NCI-H1092 (cell line): ENCODE results near the gene MLXIP.
"Not testable (repeated sequence)": the region's sequence is repeated elsewhere in the genome, so short reads cannot be mapped to it uniquely, and the experiment has no call there.

Experiments used
- DNase-seq: peaks from one replicate; lab custom pipeline; 2025; lab: John Stamatoyannopoulos, UW

Gene MLXIP

GRCh38 chr12:122052285-122052684, 26.3 kb upstream of the MLXIP start:
- DNase-seq, result no peak

GRCh38 chr12:122054842-122055520, 23.6 kb upstream of the MLXIP start:
- DNase-seq, result no peak

GRCh38 chr12:122056406-122056805, 22.1 kb upstream of the MLXIP start:
- DNase-seq, result not testable (repeated sequence)

- no peak for DNase-seq
These were observed 21.4 kb upstream of the MLXIP start for GRCh38 chr12:122057007-122057735.

GRCh38 chr12:122057769-122058168, 20.8 kb upstream of the MLXIP start:
- DNase-seq, result no peak

- DNase-seq, result no peak
These were observed 19.9 kb upstream of the MLXIP start for GRCh38 chr12:122058549-122059149.

- DNase-seq, result no peak
These were observed 19.2 kb upstream of the MLXIP start for GRCh38 chr12:122059203-122059960.

- DNase-seq, result no peak
These were observed 18.5 kb upstream of the MLXIP start for GRCh38 chr12:122060081-122060501.

GRCh38 chr12:122061253-122061652, 17.3 kb upstream of the MLXIP start:
- no peak for DNase-seq

GRCh38 chr12:122062832-122063693, 15.5 kb upstream of the MLXIP start:
- no peak for DNase-seq

- DNase-seq, result no peak
These were observed 14.9 kb upstream of the MLXIP start for GRCh38 chr12:122063694-122064024.

GRCh38 chr12:122064025-122064777, 14.4 kb upstream of the MLXIP start:
- DNase-seq, result peak; percentile 79

- peak; percentile 63 for DNase-seq
These were observed 13.6 kb upstream of the MLXIP start for GRCh38 chr12:122064780-122065588.

GRCh38 chr12:122067548-122067947, 11.0 kb upstream of the MLXIP start:
- no peak for DNase-seq

GRCh38 chr12:122067966-122068365, 10.6 kb upstream of the MLXIP start:
- DNase-seq, result peak; percentile 11

GRCh38 chr12:122072031-122072970, 6.3 kb upstream of the MLXIP start:
- peak; percentile 66 for DNase-seq

- DNase-seq, result no peak
These were observed 4.7 kb upstream of the MLXIP start for GRCh38 chr12:122073815-122074214.

- DNase-seq, result no peak
These were observed 1.6 kb upstream of the MLXIP start for GRCh38 chr12:122076743-122077495.
